ENCODE measurements around the gene ISG20. TPM values are rescaled to one million over a fixed set of nuclear protein-coding genes. Genes with fewer than 3 reads are reported as not detected.

Gene ISG20
- total RNA-seq, 6 donors from 2014 or later, result 41.3 to 119 (median 67.0) TPM

GRCh38 chr15:88652456-88653199, 13.8 kb downstream of the ISG20 start:
- peak overlapping the region in 2 of 4 donors; percentile 30 to 54 for H3K27ac ChIP-seq
- no peaks in the 10 kb centered on the region for H3K9me3 ChIP-seq
- H3K36me3 ChIP-seq, result peaks cover 0 to 23% (median 1%) of the 10 kb centered on the region in 4 donors
- WGBS, 2 donors, result 59 to 72% methylated on average over 5 to 7 of the region's 8 CpGs
- H3K27me3 ChIP-seq, result no peaks in the 10 kb centered on the region
- TF ChIP-seq POLR2AphosphoS5 (IDR thresholded peaks at IDR 0.05), result no peak
- no peak for TF ChIP-seq CTCF (IDR thresholded peaks at IDR 0.05)
- no peak for TF ChIP-seq POLR2A (IDR thresholded peaks at IDR 0.05)
- no peak for TF ChIP-seq EP300 (IDR thresholded peaks at IDR 0.05)
- ATAC-seq (ENCODE audit: low FRiP score in 2 of 2) (no peak), DNase-seq (peak in 1 of 2 donors; percentile 19)
- H3K4me1 ChIP-seq, result peaks cover 23 to 28% (median 26%) of the 10 kb centered on the region in 4 donors
- H3K4me3 ChIP-seq, result no peak overlapping the region

- Histone ChIP-seq H3K36me3 (peaks cover 0 to 17% (median 1%) of the 10 kb centered on the region in 4 donors), H3K27me3 (no peaks in the 10 kb centered on the region), H3K4me1 (peaks cover 15 to 20% (median 18%) of the 10 kb centered on the region in 4 donors), H3K9me3 (no peaks in the 10 kb centered on the region), H3K4me3 (no peak overlapping the region), H3K27ac (peak overlapping the region in 2 of 4 donors; percentile 30 to 54)
- ATAC-seq (ENCODE audit: low FRiP score in 2 of 2) (no peak), DNase-seq (peak in 1 of 2 donors; percentile 19)
- TF ChIP-seq EP300 (IDR thresholded peaks at IDR 0.05) (no peak), CTCF (IDR thresholded peaks at IDR 0.05) (no peak), POLR2AphosphoS5 (IDR thresholded peaks at IDR 0.05) (no peak), POLR2A (IDR thresholded peaks at IDR 0.05) (no peak)
- 90 to 96% methylated on average over 6 to 10 of the region's 13 CpGs for WGBS, 2 donors
These were observed 14.6 kb downstream of the ISG20 start for GRCh38 chr15:88653200-88654064.

- Histone ChIP-seq H3K27ac (no peak overlapping the region), H3K9me3 (no peaks in the 10 kb centered on the region), H3K4me1 (peaks cover 6 to 10% (median 6%) of the 10 kb centered on the region in 4 donors), H3K4me3 (no peak overlapping the region), H3K27me3 (no peaks in the 10 kb centered on the region), H3K36me3 (peaks cover 0 to 17% (median 1%) of the 10 kb centered on the region in 4 donors)
- peak in 1 of 2 donors; percentile 13 for DNase-seq
- TF ChIP-seq POLR2A (IDR thresholded peaks at IDR 0.05) (no peak), POLR2AphosphoS5 (IDR thresholded peaks at IDR 0.05) (no peak), CTCF (IDR thresholded peaks at IDR 0.05) (no peak), EP300 (IDR thresholded peaks at IDR 0.05) (no peak)
- ATAC-seq (ENCODE audit: low FRiP score in 2 of 2), result no peak
- 92 to 95% methylated on average over 18 of the region's 18 CpGs for WGBS, 2 donors
These were observed 15.8 kb downstream of the ISG20 start for GRCh38 chr15:88654430-88655102.

GRCh38 chr15:88655103-88655553, 16.3 kb downstream of the ISG20 start:
- no peak overlapping the region for H3K27ac ChIP-seq
- TF ChIP-seq CTCF (IDR thresholded peaks at IDR 0.05) (no peak), POLR2AphosphoS5 (IDR thresholded peaks at IDR 0.05) (no peak)
- no peaks in the 10 kb centered on the region for H3K9me3 ChIP-seq
- peaks cover under 1 to 4% (median under 1%) of the 10 kb centered on the region in 4 donors for H3K4me1 ChIP-seq
- 88 to 92% methylated on average over 9 to 14 of the region's 14 CpGs for WGBS, 2 donors
- peaks cover 0 to 17% (median 1%) of the 10 kb centered on the region in 4 donors for H3K36me3 ChIP-seq
- DNase-seq (peak in 1 of 2 donors; percentile 17), ATAC-seq (ENCODE audit: low FRiP score in 2 of 2) (no peak)
- H3K27me3 ChIP-seq, result no peaks in the 10 kb centered on the region
- H3K4me3 ChIP-seq, result no peak overlapping the region
